Raji (cell line): ENCODE measurements around the gene TTLL6.

ENCODE experiments used
- POLR2A ChIP-seq: IDR thresholded peaks from 2 replicates; pipeline ENCODE4 v1.6.1; 2011; ENCODE audit warnings: low read depth, low read length, control low read depth; ENCODE audit not compliant: insufficient read depth

The TTLL6 gene

DNA sequence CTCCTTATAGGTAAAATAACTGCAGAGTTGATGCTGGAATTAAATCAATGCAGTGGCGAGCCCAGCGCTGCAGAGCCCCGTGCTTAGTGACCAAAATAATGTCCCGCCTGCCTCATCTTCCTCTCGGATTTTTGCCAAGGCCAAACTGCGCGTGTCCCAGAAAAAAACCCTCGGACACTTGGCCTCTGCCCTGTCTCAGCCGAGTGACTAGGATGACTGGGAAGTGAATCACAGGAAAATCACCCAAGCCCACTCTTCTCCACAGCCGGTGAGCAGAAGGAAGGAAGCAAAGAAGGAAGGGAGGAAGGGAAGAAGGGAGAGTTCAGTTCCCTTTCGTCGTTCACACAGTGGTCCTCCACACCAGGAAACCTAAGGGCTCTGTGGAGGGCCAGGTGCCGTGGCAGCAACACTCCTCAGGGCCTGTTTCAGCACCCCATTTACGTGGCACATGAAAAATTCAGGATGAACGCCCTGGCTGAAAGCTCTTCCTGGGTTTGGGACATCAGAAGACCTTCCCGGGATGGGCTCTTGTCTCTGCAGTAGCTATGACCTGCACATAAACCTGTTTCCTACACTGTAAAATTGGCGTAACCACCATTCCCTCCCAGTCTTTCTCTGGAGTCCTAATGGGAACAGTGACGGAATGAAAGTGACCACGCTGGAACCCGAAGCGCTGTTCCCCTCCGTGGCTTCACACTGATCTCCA is 63.1 kb downstream of the TTLL6 start:
- TF ChIP-seq POLR2A: no peak

DNA sequence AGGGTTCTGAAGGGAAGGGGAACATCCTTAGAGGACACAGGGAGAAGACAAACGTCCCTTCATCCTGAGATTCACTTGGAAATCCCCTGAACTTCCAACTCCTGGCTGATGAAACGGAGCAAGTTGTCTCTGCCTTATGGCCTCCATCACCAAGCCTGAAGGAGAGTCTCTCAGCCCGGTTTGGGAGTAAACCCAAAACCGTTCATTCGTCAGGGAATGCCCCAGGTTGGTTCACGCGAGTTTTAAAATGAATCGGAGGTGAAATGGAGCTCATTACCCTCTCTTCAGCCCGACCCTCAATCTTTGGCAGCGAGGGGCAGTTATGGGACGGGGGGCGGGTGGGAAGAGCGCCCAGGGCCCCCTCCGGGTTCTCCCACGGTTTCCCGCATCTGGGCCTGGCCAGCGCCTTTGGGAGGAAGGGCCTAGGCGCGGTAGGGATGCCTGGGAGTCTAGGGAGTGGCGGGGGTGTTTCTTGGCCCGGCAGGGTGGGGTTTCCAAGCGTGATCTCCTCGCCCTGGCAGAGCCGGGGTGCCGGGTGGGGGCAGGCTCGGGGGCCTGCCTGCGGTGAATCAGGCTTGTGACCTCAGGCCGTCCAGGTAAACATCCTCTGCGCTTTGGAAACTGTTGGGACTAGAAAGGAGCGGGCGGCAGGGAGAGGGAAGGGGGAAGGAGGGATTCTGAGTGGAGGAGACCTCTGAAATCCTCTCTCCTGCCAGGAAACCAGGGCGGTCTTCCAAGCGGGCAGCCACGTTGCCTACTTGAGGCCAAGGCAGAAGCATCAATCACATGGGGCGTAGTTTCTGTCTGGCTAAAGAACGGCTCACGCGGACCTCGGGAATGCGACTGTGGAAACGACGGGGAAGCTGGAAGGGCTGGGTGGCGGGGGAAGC is 64.4 kb downstream of the TTLL6 start:
- no peak for TF ChIP-seq POLR2A

DNA sequence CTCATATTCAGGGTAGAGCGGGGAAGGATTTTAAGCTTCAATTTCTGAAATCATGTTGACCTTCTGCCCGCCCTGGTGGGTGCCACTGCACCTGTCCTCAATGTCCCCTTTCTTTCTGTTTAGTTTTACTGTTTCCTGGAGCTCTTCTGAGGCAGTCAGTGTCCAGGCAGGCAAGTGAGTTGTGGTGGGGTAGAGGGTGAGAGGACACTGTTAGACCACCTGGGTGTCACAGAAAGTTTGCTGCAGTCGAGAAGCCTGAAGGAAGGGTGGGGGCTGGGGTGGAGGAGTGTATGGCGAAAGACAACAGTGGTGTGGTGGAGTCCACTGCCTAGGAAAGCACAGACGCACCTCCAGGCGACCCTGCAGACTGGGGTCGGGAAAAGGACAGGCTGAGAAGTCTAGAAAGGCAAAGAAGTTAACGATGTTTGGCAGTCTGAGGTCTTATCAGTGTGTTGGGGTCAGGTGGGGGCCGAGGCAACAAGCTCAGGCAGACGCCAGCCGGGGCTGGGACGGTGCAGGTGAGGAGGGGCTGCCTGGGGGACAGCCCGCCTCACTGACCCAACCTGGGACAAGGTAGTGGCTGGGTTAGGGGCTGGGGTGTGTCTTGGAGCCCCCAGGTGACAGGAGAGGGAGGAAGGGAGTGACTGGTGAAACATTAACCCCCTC is 65.2 kb downstream of the TTLL6 start:
- no peak for TF ChIP-seq POLR2A

DNA sequence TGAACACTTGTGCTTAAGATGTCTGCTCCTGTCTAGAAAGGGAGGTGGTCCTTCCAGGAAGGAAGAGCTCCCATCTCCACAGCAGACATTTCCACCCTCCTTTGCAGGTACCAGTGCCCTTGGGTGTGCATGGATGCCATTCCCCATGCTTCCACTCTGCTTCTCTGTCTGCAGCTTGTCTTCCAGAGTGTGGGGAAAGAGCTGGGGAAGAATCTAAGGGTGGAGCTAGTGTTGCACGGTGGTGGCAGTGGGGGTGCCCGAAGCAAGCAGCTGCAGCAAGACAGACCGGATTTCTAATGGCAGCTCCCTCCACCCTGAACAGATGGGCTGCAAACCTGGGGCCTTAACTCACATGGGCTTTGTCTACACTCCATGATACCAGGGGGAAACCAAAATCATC is 65.9 kb downstream of the TTLL6 start:
- TF ChIP-seq POLR2A: no peak

DNA sequence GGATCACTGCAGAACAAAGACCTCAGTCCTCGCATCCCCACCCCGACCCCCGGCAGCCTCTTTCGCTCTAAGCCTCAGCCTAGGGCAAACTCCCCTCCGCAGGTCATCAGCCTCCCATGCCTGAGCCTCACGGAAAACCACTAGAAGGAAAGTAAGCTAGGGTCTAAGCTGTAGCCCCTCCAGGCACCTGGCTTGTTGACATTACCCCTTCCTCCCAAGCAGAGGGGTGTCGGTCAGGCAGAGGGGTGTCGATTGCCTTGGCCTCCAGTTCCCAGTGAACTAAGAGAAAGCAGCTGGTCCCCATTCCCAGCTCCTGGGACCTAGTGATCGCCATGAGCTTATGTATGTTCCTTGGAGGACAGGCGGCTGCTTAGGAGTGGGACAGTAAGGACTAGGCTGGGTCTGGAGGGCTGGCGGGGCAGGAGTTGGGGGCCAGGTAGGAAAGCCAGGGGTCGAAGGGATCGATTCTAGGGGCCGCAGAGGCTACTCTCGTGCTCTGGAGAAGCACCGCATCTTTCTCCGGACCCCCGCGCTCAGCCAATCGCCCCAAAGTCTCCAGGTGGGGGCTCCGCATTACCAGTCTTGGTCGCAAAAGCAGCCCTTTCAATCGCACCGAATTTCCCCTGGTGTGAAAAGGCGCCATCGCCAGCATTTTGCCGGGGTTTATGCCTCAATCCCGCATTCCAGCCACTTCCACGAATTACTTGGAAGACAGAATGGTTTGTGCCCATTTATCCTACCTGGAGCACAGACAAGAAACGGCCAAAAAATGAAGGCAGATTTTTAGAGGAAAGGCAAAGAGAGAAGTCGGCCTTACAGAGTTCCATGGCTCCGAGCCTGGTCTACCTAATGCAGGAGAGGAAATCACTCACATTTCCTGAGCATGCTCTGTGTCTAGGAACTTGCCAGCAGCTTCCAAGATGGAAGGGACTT is 67.1 kb downstream of the TTLL6 start:
- TF ChIP-seq POLR2A: no peak

DNA sequence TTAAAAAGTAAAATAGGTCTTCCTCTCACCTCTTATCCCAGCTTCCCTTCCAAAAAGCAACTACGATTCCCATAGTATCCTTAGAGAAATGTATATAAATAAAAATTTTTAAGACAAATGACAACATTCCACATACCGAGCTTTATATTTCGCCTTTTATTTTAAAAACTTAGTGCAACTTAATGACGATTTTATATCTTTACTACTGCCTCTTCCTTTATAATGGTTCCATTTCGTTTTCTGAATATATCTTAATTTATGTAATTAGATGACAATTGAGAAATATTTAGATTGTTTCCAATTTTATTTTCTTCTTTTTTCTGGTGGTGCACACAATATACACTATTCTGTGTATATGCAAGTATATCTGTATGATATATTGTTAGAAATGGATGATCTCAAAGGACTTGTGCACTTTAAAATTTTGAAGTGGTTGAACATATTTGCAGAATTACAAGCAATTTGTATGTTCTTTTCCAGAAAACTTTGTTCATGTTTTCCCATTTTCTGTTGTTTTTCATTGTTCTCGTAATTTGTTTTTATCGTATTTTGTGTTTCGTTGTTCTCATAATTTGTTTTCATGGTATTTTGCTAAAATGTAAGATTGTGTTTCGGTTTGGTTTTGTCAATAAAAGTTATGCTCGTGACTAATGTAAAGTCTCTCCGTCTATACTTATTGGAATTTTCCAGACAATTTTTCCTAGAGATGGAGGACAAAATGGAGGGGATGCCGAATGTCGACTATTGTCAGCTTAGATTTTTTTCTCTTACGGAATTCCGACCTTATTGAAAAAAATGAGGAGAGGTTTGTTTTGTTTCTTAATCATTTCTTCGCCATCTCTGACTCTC is 68.1 kb downstream of the TTLL6 start:
- TF ChIP-seq POLR2A: no peak

DNA sequence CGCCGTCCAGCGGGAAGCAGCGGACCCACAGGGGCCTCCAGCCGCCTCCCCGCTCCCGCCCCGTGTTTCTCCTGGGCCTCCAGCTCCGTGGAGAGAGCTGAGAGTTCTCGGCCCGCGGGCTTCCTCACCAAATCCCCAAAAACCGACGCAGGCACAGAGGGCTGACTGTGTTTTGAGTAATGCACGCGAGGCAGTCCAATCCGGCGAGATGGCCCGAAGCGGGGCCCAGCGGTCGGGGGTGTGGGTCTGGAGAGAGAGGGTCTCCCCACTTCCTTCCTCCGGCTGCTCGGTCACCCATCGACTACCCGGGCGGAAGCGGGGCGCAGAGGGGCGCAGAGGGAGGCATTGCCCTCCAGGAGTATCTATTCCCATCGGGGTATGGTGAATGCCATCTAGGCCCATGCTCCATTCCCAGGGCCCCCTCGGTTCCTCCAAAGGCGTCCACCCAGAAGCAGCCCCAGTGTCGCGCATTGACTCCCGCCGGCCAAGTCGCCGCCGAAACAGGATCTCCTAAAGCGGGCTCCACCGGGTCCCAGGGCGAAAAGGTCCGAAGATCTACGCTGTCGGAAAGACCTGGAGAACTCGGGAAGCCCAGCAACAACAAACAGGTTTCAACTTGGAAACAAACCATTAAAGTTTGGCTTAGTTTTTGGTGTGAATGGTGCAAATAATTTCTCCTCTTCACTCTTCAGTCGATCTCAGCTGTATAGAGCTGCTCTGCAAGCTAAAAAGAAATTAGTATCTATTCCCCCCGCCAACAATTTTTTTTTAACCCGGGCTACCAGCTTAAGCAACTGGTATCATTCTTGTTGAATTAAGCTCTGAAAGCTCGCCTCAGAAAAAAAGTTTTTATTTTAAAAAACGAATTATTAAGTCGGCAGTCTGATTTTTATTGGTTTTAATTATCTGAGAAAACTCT is 69.3 kb downstream of the TTLL6 start:
- TF ChIP-seq POLR2A: no peak

DNA sequence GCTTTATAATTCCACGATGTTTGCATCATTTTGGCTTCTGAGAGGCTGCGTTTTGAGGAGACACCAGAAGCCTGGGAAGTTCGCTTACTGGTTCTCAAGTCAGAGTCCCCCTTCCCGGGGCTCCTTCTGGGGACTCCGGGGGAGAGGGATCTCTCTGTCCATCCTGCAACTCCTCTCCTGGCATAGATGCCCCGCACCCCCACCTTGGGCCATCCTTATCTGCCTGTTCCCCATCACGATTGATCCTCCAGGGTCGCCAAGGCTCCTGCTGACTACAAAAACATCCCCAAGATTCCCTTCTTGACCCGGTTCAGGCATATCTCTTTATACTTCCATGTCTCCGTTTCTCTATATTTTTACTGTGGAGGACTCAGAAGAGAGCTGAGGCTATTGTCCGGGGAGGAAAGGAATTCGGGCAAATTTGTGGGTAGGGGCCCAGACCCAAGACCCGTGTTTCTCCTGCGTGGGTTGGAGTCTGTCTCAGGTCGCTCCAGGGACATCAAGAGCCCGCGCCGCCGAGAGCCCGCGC is 70.0 kb downstream of the TTLL6 start:
- TF ChIP-seq POLR2A: no peak

DNA sequence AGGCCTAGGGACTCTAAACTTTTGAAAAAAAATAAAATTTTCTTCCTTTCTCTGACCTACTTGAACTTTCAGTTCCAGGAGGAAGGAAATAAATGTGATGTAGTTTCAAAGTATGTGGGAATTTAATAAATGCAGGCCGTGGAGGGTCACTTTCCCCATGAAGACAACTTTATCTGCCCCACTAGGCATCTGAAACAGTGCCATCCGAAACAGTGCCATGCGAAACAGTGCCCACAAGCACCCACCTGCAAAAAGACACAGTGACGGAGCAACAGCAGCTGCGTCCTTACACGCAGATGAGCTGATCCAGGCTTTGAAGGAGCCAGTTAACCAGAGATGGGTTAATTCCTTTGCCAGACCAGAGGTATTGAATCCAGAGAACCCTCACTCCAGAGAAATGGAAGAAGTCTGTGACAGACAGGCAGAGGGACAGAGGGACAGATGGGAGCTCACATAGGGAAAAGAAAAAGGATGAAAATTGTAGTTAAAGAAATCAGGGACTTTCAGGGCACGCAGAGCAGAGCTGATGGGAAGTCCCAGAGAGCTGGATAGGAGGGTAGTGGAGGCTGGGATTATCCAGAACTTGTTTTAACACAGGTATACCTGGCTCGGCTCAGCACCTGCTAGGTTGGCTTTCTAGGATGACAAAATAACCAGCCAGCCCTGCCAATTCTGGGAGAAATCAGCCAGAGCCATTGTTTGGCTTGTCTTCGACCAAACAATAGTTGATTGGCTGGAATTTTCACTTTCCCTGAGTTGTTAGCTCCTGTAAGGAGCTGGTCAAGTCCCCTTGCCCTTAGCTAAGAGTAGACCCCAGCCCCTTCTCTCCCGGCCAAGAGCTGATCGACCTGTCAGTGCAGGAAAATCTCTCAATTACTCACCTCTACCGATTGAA is 71.4 kb downstream of the TTLL6 start:
- TF ChIP-seq POLR2A: no peak

DNA sequence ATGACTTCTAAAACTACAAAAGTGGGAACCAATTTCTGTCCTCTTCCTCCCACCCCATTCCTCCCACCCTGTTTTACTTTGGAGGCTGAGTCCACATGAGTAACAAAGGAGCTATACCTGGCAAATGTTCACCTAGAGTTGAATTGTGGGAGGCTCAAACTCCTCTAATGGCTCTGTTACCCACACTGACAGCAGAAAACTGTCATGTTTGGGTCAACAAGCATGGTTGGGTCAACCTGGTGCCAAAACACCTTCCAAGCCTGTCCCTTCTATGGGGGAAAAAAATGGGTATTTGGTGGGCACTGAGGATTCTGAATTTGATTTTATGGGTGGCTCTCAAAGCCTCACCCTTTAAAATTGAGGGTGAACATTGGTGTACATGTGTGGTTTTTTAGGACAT is 76.5 kb downstream of the TTLL6 start:
- no peak for TF ChIP-seq POLR2A

DNA sequence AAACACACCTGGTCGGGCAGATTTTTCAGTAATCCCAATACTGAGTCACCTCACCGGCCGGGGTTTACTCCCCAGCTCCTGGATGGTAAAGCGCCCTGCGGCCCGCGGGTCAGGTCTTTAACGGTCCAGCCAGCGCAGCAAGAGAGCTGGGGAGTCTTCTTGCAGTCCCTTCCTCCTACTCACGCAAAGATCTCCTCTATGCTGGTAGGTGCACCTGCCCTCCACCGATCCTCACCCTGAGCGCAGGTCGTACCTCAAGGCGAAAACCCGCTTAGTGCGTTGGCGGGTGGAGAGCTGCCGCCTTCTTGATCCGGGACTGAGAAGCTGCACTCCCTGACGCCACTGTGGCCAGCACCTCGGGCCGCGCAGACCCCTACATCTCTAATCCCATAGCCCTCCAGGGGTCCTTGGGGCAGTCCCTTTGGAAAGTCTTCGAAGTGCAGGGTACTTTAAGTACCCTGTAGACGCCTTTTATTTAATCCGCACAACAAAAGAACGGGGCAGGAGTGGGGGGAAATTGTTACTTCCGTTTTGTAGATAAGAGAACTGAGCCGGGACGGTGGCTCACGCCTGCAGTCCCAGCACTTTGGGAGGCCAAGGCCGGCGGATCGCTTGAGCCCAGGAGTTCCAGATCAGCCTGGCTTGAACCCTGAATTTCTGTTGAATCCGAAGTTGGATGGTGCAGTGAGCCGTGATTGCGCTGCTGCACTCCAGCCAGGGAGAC is 78.1 kb downstream of the TTLL6 start:
- no peak for TF ChIP-seq POLR2A
